G401.6 (cell line): ENCODE measurements around the gene PCSK1N.
"Not testable (repeated sequence)": the region's sequence is repeated elsewhere in the genome, so short reads cannot be mapped to it uniquely, and the experiment has no call there.

Source experiments
- FAIRE-seq: peaks from 2 replicates; lab custom pipeline; 2012; peaks lifted over from hg19 to GRCh38; lab: Jason Lieb, UNC

Gene PCSK1N

DNA sequence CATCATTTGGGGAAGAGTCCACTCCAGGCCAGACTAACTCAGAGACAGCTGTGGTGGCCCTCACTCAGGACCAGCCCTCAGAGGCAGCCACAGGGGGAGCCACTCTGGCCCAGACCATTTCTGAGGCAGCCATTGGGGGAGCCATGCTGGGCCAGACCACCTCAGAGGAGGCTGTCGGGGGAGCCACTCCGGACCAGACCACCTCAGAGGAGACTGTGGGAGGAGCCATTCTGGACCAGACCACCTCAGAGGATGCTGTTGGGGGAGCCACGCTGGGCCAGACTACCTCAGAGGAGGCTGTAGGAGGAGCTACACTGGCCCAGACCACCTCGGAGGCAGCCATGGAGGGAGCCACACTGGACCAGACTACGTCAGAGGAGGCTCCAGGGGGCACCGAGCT, 12.4 kb downstream of the PCSK1N start:
- no peak for FAIRE-seq

DNA sequence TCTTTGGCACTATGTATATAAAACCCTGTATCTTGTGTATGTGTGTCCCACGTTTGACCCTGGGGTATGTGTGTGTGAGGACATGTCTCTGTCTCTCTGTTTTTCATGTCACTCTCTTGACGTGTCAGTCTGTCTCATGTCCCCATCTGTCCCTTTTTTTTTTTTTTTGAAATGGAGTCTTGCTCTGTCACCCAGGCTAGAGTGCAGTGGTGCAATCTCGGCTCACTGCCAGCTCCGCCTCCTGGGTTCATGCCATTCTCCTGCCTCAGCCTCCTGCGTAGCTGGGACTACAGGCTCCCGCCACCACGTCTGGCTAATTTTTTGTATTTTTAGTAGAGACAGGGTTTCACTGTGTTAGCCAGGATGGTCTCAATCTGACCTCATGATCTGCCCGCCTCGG, 16.0 kb downstream of the PCSK1N start:
- not testable (repeated sequence) for FAIRE-seq

DNA sequence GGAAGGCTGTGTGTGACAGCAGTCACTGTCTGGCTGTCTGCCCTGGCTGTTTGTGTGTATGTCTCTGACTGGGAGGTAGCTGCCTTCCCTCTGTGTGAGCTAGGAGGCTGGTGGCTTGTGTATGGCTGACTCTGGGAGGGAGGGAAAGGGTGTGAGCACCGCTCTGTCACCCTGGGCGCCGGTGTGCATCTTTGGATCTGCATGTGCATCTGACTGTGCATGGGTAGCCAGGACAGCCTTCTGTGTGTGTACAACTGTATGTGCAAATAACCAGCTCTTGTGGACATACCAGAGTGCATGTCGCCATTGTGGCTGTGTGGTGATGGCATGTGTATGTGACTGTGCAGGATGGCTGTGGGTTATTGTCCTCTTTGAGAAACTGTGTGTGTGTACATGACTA, 16.5 kb downstream of the PCSK1N start:
- FAIRE-seq: no peak

- no peak for FAIRE-seq
Measured at GRCh38 chrX:48818098-48818497, 17.3 kb downstream of the PCSK1N start.

DNA sequence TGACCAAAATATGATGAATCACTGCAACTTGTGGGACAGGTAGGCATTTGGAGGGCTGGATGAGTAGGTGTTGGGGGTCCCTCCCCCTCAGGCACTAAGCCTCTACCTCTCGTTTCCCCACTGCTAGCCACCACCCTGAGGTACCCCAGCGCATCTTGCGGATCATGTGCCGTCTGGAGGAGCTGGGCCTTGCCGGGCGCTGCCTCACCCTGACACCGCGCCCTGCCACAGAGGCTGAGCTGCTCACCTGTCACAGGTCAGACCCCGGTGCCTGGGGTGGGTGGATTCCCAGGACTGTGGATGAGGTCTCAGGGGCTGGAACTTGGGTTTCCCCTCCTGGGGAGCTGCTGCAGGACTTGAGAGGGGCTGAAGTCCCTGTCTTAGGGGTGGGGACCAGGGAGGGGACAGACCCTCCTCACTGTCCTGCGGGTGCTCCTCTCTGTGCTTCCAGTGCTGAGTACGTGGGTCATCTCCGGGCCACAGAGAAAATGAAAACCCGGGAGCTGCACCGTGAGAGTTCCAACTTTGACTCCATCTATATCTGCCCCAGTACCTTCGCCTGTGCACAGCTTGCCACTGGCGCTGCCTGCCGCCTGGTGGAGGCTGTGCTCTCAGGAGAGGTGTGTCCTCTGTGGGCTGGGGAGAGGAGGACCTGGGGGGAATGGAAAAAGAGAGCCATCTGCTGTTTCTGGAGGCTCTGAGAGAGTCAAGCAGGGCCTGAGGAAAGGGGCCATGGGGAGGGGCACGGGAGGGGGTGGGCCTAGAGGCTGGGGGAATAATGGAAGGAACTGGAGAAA, 19.2 kb downstream of the PCSK1N start:
- FAIRE-seq: no peak

- FAIRE-seq: no peak
Measured at GRCh38 chrX:48815266-48815665, 20.1 kb downstream of the PCSK1N start.

- FAIRE-seq: no peak
Measured at GRCh38 chrX:48814722-48815121, 20.7 kb downstream of the PCSK1N start.

- FAIRE-seq: no peak
Measured at GRCh38 chrX:48813644-48814043, 21.8 kb downstream of the PCSK1N start.

DNA sequence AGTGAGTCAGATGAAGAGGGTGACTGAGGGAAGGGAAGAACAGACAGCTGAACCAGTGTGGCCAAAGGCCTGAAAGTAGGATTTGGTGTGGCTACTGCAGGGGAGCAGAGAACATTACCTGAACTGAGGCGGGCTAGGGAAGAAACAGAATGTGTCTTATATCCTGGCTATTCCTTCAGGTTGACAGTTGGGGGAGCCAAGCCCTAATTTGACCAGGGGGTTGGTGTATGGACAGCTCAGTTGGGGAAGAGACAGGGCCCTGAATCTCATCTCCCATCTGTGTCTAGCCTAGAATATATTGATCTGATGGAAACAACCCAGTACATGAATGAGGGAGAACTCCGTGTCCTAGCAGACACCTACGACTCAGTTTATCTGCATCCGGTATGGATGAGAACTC, 29.3 kb downstream of the PCSK1N start:
- no peak for FAIRE-seq

- no peak for FAIRE-seq
Measured at GRCh38 chrX:48802905-48803200, 32.6 kb downstream of the PCSK1N start.

- FAIRE-seq: no peak
Measured at GRCh38 chrX:48802089-48802904, 33.1 kb downstream of the PCSK1N start.

DNA sequence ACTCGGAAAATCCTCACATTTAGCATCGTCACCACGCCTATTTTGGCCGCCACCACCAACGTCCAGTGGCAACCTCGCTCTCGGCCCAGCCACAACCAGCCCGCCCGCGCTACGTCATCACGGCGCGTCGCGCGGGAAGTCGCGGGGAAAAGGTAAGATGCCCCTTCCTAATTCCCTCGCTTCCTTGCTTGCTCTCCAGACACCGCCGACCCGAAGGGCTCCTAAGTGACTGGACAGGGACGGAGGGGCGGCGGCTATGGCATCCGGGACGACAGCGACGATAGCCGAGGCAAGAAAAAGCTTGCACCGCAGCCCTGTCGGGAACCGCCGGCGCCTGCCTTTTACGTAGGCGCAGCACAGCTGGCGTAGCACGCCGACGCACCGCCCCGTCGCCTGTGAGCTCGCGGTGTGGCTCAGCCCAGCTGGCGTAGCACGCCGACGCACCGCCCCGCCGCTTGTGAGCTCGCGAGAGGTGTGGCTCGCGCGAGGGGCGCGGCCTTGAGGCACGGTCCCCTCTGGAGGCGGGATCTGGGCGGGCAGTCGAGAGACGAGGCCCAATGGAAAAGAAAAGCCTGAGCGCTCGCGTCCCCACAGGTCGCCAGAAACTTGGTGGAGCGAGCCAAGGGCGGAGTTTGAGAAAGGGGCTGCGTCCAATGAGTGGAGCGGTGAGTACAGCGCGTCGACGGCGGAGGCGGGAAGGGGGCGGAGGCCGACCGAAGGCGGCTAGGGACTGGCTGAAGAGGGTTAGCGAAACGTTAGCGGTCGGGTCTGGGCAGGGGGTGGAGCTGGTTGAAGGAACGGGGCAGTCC, 33.9 kb downstream of the PCSK1N start, which contains the start of gene HDAC6:
HDAC6 (plus strand) TSS at position 788 of the 809 bp plus-strand sequence. CDS start 626 bp downstream, outside the sequence.
- FAIRE-seq: peak; percentile 97

- FAIRE-seq: no peak
Measured at GRCh38 chrX:48800574-48801279, 34.7 kb downstream of the PCSK1N start.

- no peak for FAIRE-seq
Measured at GRCh38 chrX:48798318-48798717, 37.1 kb downstream of the PCSK1N start.

DNA sequence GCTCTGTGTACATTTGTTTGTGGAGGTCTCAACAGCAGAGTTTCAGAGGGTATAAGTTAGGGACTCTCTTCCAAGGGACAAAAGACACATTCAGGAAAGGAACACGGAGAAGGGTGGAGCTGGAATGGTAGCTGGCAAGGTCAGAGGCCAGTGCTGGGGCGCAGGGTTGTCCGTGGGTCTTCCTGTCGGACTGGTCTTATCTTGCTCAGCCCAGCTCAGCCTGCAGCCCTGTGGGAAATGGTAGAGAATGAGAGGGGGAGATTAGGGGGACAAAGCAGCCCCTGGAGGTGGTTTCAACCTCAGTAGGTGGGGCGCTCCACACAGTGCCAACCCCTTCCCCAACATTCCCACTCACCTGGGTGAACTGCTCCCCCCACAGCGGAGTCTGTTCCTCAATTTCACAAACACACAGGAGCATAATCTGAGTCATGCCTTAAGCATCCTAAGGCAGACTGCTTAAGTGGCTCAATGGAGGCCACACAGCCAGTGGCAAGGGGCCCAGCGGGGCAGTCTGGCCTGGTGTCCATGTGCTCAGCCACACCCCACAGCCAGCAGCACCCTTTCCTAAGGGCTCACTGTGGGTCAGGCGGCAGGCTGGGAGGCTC, 40.4 kb downstream of the PCSK1N start:
- no peak for FAIRE-seq

DNA sequence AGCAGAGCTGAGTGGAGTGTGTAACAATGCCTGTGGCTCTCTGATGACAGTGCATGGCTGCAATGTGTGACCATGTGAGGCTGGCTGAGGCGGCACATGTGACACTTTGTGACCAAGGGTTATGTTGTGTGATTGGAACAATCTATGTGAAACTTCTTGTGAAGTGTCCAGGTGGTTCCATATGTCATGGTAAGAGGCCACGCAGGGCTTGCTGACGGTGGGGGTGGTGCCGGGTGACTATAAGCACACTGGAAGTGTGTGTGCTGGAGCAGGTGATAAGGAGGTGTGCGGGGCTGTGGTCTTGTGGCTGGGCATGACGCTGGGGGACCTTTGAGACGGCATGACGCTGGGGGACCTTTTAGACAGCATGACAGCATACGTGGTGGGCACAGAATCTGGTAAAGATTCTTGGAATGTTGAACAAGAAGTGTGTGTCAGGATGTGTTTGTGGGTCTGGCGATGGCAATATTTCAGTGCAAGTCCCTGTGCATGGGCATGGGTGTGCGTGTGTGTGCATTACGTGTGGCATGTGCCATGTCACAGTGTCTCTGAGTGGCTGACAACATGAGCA, 41.0 kb downstream of the PCSK1N start:
- no peak for FAIRE-seq

DNA sequence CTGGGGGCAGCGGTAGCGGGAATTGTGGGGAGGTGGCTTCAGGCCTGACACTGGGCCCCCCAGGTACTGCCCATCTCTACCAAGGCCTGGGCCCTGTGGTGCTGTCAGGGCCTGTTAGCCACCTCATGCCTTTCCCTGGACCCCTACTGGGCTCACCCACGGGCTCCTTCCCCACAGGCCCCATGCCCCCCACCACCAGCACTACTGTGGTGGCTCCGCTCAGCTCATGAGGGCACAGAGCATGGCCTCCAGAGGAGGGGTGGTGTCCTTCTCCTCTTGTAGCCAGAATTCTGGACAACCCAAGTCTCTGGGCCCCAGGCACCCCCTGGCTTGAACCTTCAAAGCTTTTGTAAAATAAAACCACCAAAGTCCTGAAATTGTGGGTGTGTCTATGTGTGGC, 41.5 kb downstream of the PCSK1N start:
- FAIRE-seq: no peak

DNA sequence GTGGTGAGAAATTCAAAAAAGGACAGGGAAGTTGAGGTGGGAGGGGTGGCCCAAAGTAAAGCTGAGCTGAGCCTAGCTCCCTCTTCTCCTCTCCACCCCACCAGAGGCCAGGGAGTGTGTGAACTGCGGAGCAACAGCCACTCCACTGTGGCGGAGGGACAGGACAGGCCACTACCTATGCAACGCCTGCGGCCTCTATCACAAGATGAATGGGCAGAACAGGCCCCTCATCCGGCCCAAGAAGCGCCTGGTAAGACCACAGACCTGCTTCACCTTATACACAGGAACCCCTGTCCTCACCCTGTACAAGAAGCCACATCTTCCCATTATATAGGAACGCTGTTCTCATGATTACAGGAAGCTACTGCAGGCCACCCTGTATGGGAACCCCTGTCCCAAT, 43.2 kb downstream of the PCSK1N start:
- FAIRE-seq: no peak

DNA sequence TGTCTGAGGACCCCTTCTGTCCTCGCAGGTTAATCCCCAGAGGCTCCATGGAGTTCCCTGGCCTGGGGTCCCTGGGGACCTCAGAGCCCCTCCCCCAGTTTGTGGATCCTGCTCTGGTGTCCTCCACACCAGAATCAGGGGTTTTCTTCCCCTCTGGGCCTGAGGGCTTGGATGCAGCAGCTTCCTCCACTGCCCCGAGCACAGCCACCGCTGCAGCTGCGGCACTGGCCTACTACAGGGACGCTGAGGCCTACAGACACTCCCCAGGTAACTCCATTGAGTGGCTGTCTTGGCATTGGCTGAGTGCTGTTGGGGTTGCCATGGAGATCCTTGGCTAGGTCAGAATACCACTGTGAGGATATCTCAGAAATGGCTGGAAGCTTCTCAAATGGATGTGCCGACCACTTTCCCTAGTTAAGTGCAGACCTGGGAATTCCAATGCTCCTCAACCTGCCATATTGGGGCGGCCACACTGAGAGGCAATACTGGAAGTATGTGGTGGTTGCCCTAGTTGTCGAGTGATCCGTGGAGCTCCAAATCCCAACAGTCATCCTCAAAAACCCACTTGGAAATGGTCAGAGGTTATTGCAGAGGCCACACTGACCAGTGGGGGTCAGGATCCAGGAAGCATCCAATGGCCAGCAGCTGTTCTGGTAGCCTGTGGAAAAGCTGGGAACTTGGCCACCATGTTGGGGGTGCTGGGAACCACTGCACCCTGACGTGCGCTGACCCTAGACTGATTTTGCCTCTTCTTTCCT, 44.2 kb downstream of the PCSK1N start:
- no peak for FAIRE-seq

GRCh38 chrX:48790477-48790876, 44.9 kb downstream of the PCSK1N start:
- FAIRE-seq: no peak
